Heart left ventricle (tissue), 13 donors: ENCODE measurements around the gene ISG20.

Experiments used
- CTCF ChIP-seq, 12 donors: fragments of 200-600 bp; sonication (generic) in 4 of 12; IDR thresholded peaks; one replicate each; pipeline versions ENCODE4 v1.5.0 to v1.8.0; 2018 to 2022; ENCODE audit warnings: antibody characterized with exemption in 12 of 12, mild to moderate bottlenecking in 5 of 12
- POLR2A ChIP-seq, 2 donors: fragments of 450-650 bp; IDR thresholded peaks; one replicate each; pipeline ENCODE4 v1.6.1; 2017; ENCODE audit warnings: antibody characterized with exemption in 2 of 2, mild to moderate bottlenecking in 2 of 2, moderate library complexity in 2 of 2
- donor health status: ischemic (EF 13 %, LVEDD 7.1; RV severe dilation, severe dysfunction).
- donor health status: DM: no; HTN: yes; CAD: no.
- donor health status: DM: no; HTN: no; CAD: no.
- donor health status: ischemic (EF 25% LVEDD 6.9; RV normal size, moderate dysfunction).
- donor health status: ischemic (EF 25% LVEDD 5.7; RV mildly dilated, moderate dysfunction).
- donor health status: ischemic (EF 35%, LVEDD 5.7; RV mildly dilated, moderate dysfunction).
- donor health status: nonischemic (EF 11% LVEDD 7.7; RV severe dilation, severe dysfunction).
- donor health status: DM: yes; HTN: yes; CAD: no.
- donor health status: PGD.
- donor health status: ischemic (EF 29% LVEDD 5.4; RV normal size, mild dysfunction).
- donor health status: nonischemic (EF 23%, LVEDD 6.1; RV moderate dilation, normal function).

GRCh38 chr15:88647351-88648105, 8.7 kb downstream of the ISG20 start:
- TF ChIP-seq POLR2A (IDR thresholded peaks at IDR 0.05) (no peak), CTCF (IDR thresholded peaks at IDR 0.05) (no peak)
